Right atrium auricular region (tissue), 2 donors: ENCODE measurements around the gene PNPLA7. TPM values are rescaled to one million over a fixed set of nuclear protein-coding genes. Genes with fewer than 3 reads are reported as not detected.
"Not testable (repeated sequence)": the region's sequence is repeated elsewhere in the genome, so short reads cannot be mapped to it uniquely, and the experiment has no call there.

ENCODE experiments used
- DNase-seq: peaks from one replicate; pipeline ENCODE4 v3.0.0-alpha.2; 2019; ENCODE audit warnings: low spot score
- H3K27ac ChIP-seq, 2 donors: fragments of 200-600 bp; sonication (generic); 1 replicate in 1 of 2; 2 replicates in 1 of 2; pipeline ENCODE4 v1.5.1; 2016 to 2019
- H3K27me3 ChIP-seq, 2 donors: fragments of 200-600 bp; sonication (generic); one replicate each; pipeline versions ENCODE4 v1.5.1 to v1.6.0; 2017 to 2019
- H3K36me3 ChIP-seq: fragments of 200-600 bp; sonication (generic); one replicate; pipeline ENCODE4 v1.5.1; 2016
- H3K4me1 ChIP-seq, 2 donors: fragments of 200-600 bp; sonication (generic); one replicate each; pipeline versions ENCODE4 v1.5.1 to v1.6.0; 2017 to 2019
- H3K4me3 ChIP-seq, 2 donors: fragments of 200-600 bp; sonication (generic); 1 replicate in 1 of 2; 2 replicates in 1 of 2; pipeline ENCODE4 v1.5.1; 2017 to 2019; ENCODE audit warnings: mild to moderate bottlenecking in 1 of 2, moderate library complexity in 1 of 2
- H3K9me3 ChIP-seq, 2 donors: fragments of 200-600 bp; sonication (generic); one replicate each; pipeline ENCODE4 v1.5.1; 2019
- total RNA-seq, 2 donors: library from RNA; depleted of rRNA; stranded (reverse); fragments of >200 nt; gene quantifications; one replicate each; pipeline ENCODE4 v1.1.0, GENCODE V29; 2016
- TF ChIP-seq, protein P1 (sequence below), 2 donors: fragments of 200-600 bp; sonication (generic); IDR thresholded peaks; one replicate each; pipeline ENCODE4 v1.5.1; 2019; ENCODE audit warnings: antibody characterized with exemption in 2 of 2

Gene PNPLA7
- total RNA-seq, 2 donors from 2014 or later, result 4.4 to 4.6 TPM

DNA sequence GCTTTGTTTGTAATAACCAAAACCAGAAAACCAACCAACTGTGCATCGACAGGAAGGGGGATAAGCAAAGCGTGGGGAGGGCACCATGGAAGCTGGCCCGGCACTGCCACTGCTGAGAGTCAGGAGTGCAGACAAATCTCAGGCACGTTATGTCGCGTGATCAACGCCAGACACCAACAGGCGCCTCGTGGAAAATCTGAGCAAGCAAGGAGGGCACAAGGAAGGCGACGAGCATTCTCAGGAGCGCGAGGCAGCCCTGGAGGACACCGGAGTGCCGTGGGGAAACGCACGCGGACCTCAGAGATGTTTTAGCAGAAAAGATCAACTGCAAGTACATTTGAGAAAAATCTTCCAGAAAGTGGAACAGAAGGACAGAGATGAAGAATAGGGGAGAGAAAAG lies 75.9 kb downstream of the PNPLA7 start:
- TF ChIP-seq, protein P1, sequence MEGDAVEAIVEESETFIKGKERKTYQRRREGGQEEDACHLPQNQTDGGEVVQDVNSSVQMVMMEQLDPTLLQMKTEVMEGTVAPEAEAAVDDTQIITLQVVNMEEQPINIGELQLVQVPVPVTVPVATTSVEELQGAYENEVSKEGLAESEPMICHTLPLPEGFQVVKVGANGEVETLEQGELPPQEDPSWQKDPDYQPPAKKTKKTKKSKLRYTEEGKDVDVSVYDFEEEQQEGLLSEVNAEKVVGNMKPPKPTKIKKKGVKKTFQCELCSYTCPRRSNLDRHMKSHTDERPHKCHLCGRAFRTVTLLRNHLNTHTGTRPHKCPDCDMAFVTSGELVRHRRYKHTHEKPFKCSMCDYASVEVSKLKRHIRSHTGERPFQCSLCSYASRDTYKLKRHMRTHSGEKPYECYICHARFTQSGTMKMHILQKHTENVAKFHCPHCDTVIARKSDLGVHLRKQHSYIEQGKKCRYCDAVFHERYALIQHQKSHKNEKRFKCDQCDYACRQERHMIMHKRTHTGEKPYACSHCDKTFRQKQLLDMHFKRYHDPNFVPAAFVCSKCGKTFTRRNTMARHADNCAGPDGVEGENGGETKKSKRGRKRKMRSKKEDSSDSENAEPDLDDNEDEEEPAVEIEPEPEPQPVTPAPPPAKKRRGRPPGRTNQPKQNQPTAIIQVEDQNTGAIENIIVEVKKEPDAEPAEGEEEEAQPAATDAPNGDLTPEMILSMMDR (IDR thresholded peaks at IDR 0.05), result no peak
- no peak overlapping the region for H3K4me3 ChIP-seq
- DNase-seq, result no peak

DNA sequence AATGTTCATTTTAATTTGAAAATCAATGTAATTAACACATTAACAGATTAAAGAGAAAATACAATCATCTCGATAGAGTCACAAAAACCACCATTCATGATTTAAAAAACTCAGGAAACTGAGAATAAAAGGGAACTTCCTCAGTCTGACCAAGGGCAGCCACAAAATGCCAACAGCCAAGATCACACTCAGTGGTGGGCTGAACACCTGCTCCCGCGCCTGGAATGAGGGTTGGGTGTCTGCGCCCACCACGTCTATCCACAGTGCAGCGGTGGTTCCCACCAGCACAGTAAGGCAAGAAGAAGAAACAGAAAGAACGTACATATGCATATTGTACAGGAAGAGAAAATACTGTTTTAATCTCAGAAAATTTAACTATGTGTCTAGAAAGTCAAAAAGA lies 79.4 kb downstream of the PNPLA7 start:
- peaks cover 0 to 6% of the 10 kb centered on the region in 2 donors for H3K9me3 ChIP-seq
- H3K36me3 ChIP-seq, result no peaks in the 10 kb centered on the region
- no peak for DNase-seq
- H3K4me3 ChIP-seq, result no peak overlapping the region
- no peaks in the 10 kb centered on the region for H3K27me3 ChIP-seq
- TF ChIP-seq, protein P1 (IDR thresholded peaks at IDR 0.05), result no peak
- no peaks in the 10 kb centered on the region for H3K4me1 ChIP-seq
- H3K27ac ChIP-seq, result no peak overlapping the region

More for the DNA sequence above, 75.9 kb downstream of the PNPLA7 start:
- peaks cover 0 to 13% of the 10 kb centered on the region in 2 donors for H3K9me3 ChIP-seq
- H3K27me3 ChIP-seq, result no peaks in the 10 kb centered on the region
- H3K36me3 ChIP-seq, result no peaks in the 10 kb centered on the region
- H3K4me1 ChIP-seq, result no peaks in the 10 kb centered on the region
- no peak overlapping the region for H3K27ac ChIP-seq

DNA sequence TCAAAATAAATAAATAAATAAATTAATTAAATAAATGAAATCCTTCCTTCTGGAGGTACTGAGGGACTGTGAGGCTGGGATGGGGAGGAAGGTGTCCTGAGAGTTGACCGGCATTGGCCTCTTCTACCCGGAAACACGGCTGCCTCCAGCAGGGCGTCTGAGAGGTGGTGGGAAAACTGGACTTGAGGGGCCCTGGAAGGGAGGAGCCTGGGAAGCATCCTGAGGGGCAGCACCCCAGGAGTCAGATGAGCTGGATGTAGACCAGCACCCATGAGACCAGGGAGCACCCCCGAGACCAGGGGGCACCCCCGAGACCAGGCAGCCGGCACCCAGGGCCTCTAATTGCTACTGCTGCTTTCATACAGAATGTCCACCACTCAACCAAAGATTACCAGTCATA lies 82.3 kb downstream of the PNPLA7 start:
- no peaks in the 10 kb centered on the region for H3K9me3 ChIP-seq
- H3K4me1 ChIP-seq, result no peaks in the 10 kb centered on the region
- TF ChIP-seq, protein P1 (IDR thresholded peaks at IDR 0.05), result no peak
- no peak overlapping the region for H3K4me3 ChIP-seq
- H3K36me3 ChIP-seq, result no peaks in the 10 kb centered on the region
- H3K27me3 ChIP-seq, result no peaks in the 10 kb centered on the region
- DNase-seq, result no peak
- no peak overlapping the region for H3K27ac ChIP-seq

DNA sequence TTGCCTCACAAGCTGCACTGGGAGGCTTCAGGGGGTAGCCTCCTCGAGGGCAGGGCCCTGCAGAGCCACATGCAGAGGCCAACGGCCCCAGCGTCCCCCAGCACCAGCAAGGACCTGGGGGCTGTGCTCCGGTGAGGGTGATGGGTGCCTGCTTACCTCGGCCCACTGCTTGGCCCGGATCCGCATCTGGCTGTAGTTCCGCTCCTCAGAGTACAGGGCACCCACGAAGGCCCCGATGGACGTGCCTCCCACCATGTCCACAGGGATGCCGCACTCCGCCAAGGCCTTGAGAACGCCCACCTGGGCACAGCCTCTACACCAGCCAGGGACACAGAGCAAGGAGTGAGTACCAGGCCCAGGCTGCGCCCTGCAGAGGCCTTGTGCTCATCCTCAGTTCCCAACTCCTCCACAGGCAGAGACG lies 83.0 kb downstream of the PNPLA7 start:
- Histone ChIP-seq H3K9me3 (no peaks in the 10 kb centered on the region), H3K27ac (no peak overlapping the region), H3K4me3 (no peak overlapping the region), H3K36me3 (no peaks in the 10 kb centered on the region), H3K4me1 (no peaks in the 10 kb centered on the region), H3K27me3 (no peaks in the 10 kb centered on the region)
- DNase-seq, result no peak
- TF ChIP-seq, protein P1 (IDR thresholded peaks at IDR 0.05), result no peak

DNA sequence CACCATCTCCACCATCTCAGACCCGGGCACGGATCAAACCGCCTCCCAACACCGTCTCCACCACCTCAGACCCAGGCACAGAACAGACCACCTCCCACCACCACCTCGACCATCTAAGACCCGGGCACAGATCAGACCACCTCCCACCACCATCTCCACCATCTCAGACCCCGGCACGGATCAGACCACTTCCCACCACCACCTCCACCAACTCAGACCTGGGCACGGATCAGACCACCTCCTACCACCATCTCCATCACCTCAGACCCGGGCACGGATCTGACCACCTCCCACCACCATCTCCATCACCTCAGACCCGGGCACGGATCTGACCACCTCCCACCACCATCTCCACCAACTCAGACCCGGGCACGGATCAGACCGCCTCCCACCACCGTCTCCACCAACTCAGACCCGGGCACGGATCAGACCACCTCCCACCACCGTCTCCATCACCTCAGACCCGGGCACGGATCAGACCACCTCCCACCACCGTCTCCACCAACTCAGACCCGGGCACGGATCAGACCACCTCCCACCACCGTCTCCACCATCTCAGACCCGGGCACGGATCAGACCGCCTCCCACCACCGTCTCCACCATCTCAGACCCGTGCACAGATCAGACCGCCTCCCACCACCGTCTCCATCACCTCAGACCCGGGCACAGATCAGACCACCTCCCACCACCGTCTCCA lies 83.7 kb downstream of the PNPLA7 start:
- not testable (repeated sequence) for DNase-seq, H3K4me3 ChIP-seq

DNA sequence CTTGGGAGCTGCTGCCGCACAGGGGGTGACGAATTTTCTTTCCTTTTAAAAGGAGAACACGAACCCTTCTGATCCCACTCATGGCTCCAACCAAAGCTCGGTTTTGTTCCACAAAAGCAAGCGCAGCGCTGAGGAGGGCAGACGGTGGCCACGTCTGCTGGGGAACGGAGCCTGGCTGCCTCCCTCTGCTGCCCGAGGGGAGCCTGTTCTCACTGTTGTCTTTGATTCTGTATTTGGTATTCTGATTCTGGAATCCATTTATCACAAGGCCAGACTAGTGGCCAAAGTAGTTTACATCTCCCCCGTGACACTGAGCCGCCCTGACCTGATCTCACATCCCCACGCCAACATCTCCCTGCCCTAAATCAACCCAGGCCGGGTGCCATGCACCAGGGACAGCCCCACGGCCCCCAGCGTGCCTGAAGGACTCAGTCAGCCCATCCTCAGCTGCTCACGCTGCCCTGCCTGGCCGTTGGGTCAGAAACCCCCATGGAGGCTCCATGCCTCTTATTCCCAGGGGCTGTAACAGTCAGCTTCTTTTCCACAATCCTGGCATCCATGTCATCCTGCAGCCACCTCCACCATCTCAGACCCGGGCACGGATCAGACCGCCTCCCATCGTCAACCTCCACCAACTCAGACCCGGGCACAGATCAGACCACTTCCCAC lies 84.3 kb downstream of the PNPLA7 start:
- no peaks in the 10 kb centered on the region for H3K9me3 ChIP-seq
- no peaks in the 10 kb centered on the region for H3K36me3 ChIP-seq
- H3K27me3 ChIP-seq, result no peaks in the 10 kb centered on the region
- no peak overlapping the region for H3K4me3 ChIP-seq
- H3K27ac ChIP-seq, result no peak overlapping the region
- DNase-seq, result no peak
- TF ChIP-seq, protein P1 (IDR thresholded peaks at IDR 0.05), result no peak
- no peaks in the 10 kb centered on the region for H3K4me1 ChIP-seq

More for the DNA sequence above, 83.7 kb downstream of the PNPLA7 start:
- H3K4me1 ChIP-seq, H3K27me3 ChIP-seq, H3K27ac ChIP-seq, H3K36me3 ChIP-seq, H3K9me3 ChIP-seq: not testable (repeated sequence)
